ENCODE results near the gene HPS5. TPM values are rescaled to one million over a fixed set of nuclear protein-coding genes. Genes with fewer than 3 reads are reported as not detected.

HPS5 gene
- total RNA-seq, 3 donors from 2014 or later = 9.8 to 16.6 (median 14.1) TPM

DNA sequence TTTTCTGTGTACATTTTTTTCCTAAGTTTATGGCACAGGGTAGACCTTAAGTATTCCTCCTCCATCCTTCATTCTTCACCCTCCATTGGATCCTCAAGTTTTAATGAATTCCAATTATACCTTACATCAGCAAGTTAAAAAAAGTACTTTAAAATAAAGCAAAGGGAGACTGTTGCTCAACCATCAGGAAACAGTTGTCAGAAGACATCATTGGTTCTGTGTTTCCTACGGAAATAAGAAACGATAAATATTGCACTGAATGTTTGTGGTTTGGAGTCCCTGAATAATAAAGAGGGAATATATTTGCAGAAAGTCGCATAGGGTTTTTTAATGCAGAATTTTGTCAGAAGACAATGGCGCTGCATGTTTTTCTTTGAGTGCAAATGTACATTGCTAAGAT, 44.3 kb upstream of the HPS5 start:
- Histone ChIP-seq H3K9me3 (no peaks in the 10 kb centered on the region), H3K4me3 (no peak overlapping the region), H3K36me3 (ENCODE audit: low read depth) (peaks cover 3% of the 10 kb centered on the region), H3K4me1 (ENCODE audit: low read depth) (no peaks in the 10 kb centered on the region)
- intact Hi-C loops (cut with DNase I, micrococcal nuclease) = no loop called here
- no peak for ATAC-seq
- no peak for DNase-seq
- TF ChIP-seq CTCF (IDR thresholded peaks at IDR 0.05) = no peak

GRCh38 chr11:18365741-18366140, 43.8 kb upstream of the HPS5 start:
- intact Hi-C loops (cut with DNase I, micrococcal nuclease) = no loop called here
- ATAC-seq (no peak), DNase-seq (no peak)
- Histone ChIP-seq H3K36me3 (ENCODE audit: low read depth) (peaks cover 3% of the 10 kb centered on the region), H3K9me3 (no peaks in the 10 kb centered on the region), H3K4me1 (ENCODE audit: low read depth) (no peaks in the 10 kb centered on the region), H3K4me3 (no peak overlapping the region)
- no peak for TF ChIP-seq CTCF (IDR thresholded peaks at IDR 0.05)

GRCh38 chr11:18364495-18365073, 42.6 kb upstream of the HPS5 start:
- TF ChIP-seq CTCF (IDR thresholded peaks at IDR 0.05) = no peak
- H3K9me3 ChIP-seq = no peaks in the 10 kb centered on the region
- H3K4me1 ChIP-seq (ENCODE audit: low read depth) = no peaks in the 10 kb centered on the region
- H3K36me3 ChIP-seq (ENCODE audit: low read depth) = peaks cover 3% of the 10 kb centered on the region
- no peak for ATAC-seq
- DNase-seq = no peak
- intact Hi-C loops (cut with DNase I, micrococcal nuclease) = no loop called here
- H3K4me3 ChIP-seq = no peak overlapping the region

DNA sequence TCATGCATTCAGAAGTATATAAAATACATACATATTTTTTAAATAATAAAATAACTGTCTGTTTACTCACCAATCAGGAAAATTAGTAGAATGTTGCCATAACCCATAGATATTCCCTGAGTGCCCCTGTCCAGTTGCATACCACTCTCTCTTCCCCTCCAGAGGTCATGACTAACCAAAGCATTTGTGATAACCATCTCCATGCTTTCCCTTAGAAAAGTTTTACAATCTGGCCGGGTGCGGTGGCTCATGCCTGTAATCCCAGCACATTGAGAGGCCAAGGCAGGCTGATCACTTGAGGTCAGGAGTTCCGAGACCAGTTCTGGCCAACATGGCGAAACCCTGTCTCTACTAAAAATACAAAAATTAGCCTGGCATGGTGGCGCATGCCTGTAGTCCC, 39.2 kb upstream of the HPS5 start:
- DNase-seq = no peak
- intact Hi-C loops (cut with DNase I, micrococcal nuclease) = no loop called here
- no peak for ATAC-seq

GRCh38 chr11:18358646-18359045, 36.7 kb upstream of the HPS5 start:
- no peak for ATAC-seq
- Histone ChIP-seq H3K4me3 (no peak overlapping the region), H3K4me1 (ENCODE audit: low read depth) (no peaks in the 10 kb centered on the region), H3K36me3 (ENCODE audit: low read depth) (peaks cover 10% of the 10 kb centered on the region), H3K9me3 (no peaks in the 10 kb centered on the region)
- no peak for TF ChIP-seq CTCF (IDR thresholded peaks at IDR 0.05)
- DNase-seq = no peak
- intact Hi-C loops (cut with DNase I, micrococcal nuclease) = no loop called here

More for the DNA sequence above, 39.2 kb upstream of the HPS5 start:
- Histone ChIP-seq H3K9me3 (no peaks in the 10 kb centered on the region), H3K4me1 (ENCODE audit: low read depth) (no peaks in the 10 kb centered on the region), H3K36me3 (ENCODE audit: low read depth) (peaks cover 9% of the 10 kb centered on the region), H3K4me3 (no peak overlapping the region)
- TF ChIP-seq CTCF (IDR thresholded peaks at IDR 0.05) = no peak

DNA sequence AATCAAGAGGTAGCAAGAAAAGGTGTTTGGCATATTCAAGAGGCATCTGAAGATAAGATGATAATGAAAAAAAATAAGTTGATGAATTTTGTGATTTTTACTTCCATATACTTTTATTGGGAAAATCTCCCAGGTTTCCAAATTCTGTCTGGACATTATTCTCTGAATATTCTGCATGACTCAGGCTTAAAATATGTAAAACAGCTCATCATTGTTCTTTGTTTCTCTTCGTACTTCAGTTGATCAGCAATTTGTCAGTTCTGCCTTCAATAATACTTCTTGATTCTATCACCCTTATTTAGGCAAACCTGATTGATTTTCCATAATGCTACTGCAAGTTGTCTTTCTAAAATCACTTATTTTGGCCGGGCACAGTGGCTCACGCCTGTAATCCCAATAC, 30.6 kb upstream of the HPS5 start:
- ATAC-seq = no peak
- Histone ChIP-seq H3K4me1 (ENCODE audit: low read depth) (no peaks in the 10 kb centered on the region), H3K9me3 (no peaks in the 10 kb centered on the region), H3K4me3 (no peak overlapping the region), H3K36me3 (ENCODE audit: low read depth) (peaks cover 4% of the 10 kb centered on the region)
- TF ChIP-seq CTCF (IDR thresholded peaks at IDR 0.05) = no peak
- no peak for DNase-seq
- intact Hi-C loops (cut with DNase I, micrococcal nuclease) = no loop called here

All from mucosa of descending colon (tissue), 3 donors.